C4-2B (cell line): ENCODE results near the gene LRSAM1.

Experiments used
- CTCF ChIP-seq: fragments of 450-650 bp; conservative IDR thresholded peaks from 2 replicates; pipeline ENCODE4 v1.5.1; 2017; ENCODE audit warnings: mild to moderate bottlenecking
- ZFX ChIP-seq: fragments of 450-650 bp; IDR thresholded peaks from 2 replicates; pipeline ENCODE4 v1.6.1; 2017

- TF ChIP-seq CTCF (peak; percentile 95), ZFX (no peak)
Observed at GRCh38 chr9:127503947-127504886, 52.9 kb downstream of the LRSAM1 start.
